HFFc6 (cell line): ENCODE results near the gene BFSP2. TPM values are rescaled to one million over a fixed set of nuclear protein-coding genes. Genes with fewer than 3 reads are reported as not detected.

ENCODE experiments used
- DNase-seq: peaks from one replicate; pipeline ENCODE4 v3.0.0-alpha.2; 2018
- H3K27ac Mint-ChIP-seq: 2 replicates; pipeline ENCODE4 v1.8.0; 2020; ENCODE audit warnings: mild to moderate bottlenecking, mixed read lengths
- H3K27me3 Mint-ChIP-seq: 2 replicates; pipeline ENCODE4 v1.8.0; 2021; ENCODE audit warnings: mild to moderate bottlenecking, moderate library complexity, mixed read lengths; ENCODE audit not compliant: insufficient read depth
- H3K36me3 Mint-ChIP-seq: 2 replicates; pipeline ENCODE4 v1.8.0; 2021; ENCODE audit warnings: low read depth, mixed read lengths
- H3K4me1 Mint-ChIP-seq: 2 replicates; pipeline ENCODE4 v1.8.0; 2020; ENCODE audit warnings: low read depth, mixed read lengths
- H3K4me3 Mint-ChIP-seq: 2 replicates; pipeline ENCODE4 v1.8.0; 2020; ENCODE audit warnings: mild to moderate bottlenecking, moderate library complexity, mixed read lengths
- H3K9me3 Mint-ChIP-seq: 2 replicates; pipeline ENCODE4 v1.8.0; 2020; ENCODE audit warnings: mild to moderate bottlenecking, mixed read lengths
- total RNA-seq, 6 experiments: library from RNA; stranded (reverse); fragmentation: NEBNext Ultra II Directional; extraction: Animal tissue kit (Norgen Biotek cat#: 25700); gene quantifications; 2 replicates in 1 of 6; 3 replicates in 5 of 6; pipeline ENCODE4 v1.2.3, GENCODE V29; 2021
- TF ChIP-seq, protein P1 (sequence below): fragments of 200-600 bp; sonication (generic); IDR thresholded peaks from 2 replicates; pipeline ENCODE4 v1.5.0; 2021; ENCODE audit warnings: antibody characterized with exemption, mild to moderate bottlenecking

BFSP2 gene
- total RNA-seq, 6 experiments from 2014 or later: not detected

DNA sequence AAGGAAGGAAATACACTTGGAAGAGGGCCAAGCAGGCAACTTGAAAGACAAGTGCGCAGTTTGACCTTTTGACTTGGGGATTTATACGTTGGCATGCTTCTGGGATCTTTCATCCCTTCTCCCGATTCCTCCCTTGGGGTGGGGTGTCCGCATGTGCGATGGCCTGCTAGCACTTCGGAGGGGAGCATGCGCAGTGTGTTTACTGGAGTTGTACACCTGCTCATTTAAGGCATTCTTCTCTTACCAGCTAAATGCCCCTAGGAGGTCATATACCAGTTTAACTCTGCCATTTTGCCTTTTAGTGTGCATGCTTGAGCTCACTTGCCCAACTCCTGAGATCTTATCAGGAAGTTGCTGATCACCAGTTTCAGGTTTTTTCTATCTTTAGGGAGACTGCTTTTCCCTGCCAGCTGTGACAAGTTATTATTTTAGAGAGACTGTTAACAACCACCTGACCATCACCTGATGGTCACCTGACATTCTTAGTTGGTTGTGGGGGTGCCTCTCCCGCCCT is 63.5 kb downstream of the BFSP2 start:
- H3K27me3 Mint-ChIP-seq: peaks cover 9% of the 10 kb centered on the region
- H3K36me3 Mint-ChIP-seq: no peaks in the 10 kb centered on the region
- H3K9me3 Mint-ChIP-seq: no peaks in the 10 kb centered on the region
- no peak overlapping the region for H3K4me3 Mint-ChIP-seq
- peaks cover 7% of the 10 kb centered on the region for H3K4me1 Mint-ChIP-seq
- H3K27ac Mint-ChIP-seq: no peak overlapping the region
- TF ChIP-seq, protein P1, sequence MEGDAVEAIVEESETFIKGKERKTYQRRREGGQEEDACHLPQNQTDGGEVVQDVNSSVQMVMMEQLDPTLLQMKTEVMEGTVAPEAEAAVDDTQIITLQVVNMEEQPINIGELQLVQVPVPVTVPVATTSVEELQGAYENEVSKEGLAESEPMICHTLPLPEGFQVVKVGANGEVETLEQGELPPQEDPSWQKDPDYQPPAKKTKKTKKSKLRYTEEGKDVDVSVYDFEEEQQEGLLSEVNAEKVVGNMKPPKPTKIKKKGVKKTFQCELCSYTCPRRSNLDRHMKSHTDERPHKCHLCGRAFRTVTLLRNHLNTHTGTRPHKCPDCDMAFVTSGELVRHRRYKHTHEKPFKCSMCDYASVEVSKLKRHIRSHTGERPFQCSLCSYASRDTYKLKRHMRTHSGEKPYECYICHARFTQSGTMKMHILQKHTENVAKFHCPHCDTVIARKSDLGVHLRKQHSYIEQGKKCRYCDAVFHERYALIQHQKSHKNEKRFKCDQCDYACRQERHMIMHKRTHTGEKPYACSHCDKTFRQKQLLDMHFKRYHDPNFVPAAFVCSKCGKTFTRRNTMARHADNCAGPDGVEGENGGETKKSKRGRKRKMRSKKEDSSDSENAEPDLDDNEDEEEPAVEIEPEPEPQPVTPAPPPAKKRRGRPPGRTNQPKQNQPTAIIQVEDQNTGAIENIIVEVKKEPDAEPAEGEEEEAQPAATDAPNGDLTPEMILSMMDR: no peak
- DNase-seq: no peak

DNA sequence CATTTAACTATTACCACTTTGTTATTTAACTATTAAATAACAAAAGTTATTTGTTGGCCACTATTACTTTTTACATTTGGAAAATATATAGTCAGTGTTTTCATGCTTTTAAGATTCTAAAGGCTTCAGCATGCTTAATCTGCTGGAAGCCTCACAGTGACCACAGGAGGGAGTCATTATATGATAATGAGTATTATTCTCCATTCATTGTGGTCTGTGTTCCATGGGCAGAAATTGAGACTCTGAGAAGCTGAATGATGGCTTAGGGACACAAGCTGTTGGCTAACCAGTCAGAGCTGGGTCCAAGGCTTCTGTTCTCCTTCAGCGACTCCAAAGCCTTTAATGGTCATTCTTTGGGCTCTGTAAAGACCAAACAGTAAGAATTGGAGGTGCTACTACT is 64.7 kb downstream of the BFSP2 start:
- H3K9me3 Mint-ChIP-seq: no peaks in the 10 kb centered on the region
- no peak overlapping the region for H3K27ac Mint-ChIP-seq
- H3K27me3 Mint-ChIP-seq: peaks cover 9% of the 10 kb centered on the region

DNA sequence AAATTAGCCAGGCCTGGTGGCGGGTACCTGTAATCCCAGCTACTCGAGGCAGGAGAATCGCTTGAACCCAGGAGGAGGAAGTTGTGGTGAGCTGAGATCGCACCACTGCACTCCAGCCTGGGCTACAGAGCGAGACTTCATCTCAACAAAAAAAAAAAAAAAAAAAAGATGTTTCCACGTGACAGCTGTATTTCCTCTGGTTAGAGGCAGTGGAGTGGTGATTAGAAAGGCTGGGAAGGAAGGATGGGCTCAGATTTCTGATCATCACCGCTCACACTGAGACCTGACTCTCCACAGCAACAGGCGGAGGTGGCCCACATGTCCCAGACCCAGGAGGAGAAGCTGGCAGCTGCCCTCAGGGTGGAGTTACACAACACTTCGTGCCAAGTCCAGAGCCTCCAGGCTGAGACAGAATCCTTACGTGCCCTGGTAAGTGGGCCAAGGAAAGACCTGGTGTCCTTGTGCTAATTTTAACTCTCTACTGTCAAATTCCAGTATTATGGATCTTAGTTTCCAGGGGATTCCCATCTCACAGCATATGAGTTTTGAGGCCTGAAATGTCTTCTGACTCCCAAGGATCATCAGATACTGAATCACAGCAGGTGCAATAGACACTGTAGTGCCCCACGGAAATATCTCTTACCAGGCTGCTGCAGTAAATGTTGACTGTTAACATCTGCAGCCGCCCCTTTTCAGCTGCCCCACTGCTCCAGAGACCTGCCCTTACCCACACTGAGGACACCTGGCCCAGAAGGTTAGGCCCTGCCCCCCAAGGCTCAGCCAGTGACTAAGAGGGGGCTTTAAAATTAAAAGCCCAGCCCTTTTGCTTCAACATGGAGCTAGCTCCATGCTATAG is 66.9 kb downstream of the BFSP2 start:
- Mint-ChIP-seq H3K4me3 (no peak overlapping the region), H3K27me3 (peaks cover 8% of the 10 kb centered on the region), H3K36me3 (no peaks in the 10 kb centered on the region), H3K9me3 (no peaks in the 10 kb centered on the region), H3K4me1 (peaks cover 7% of the 10 kb centered on the region), H3K27ac (no peak overlapping the region)
- TF ChIP-seq, protein P1: no peak
- DNase-seq: no peak

More for the DNA sequence above, 64.7 kb downstream of the BFSP2 start:
- Mint-ChIP-seq H3K4me3 (no peak overlapping the region), H3K36me3 (no peaks in the 10 kb centered on the region), H3K4me1 (peaks cover 7% of the 10 kb centered on the region)
- TF ChIP-seq, protein P1: peak; percentile 72
- DNase-seq: peak; percentile 29

DNA sequence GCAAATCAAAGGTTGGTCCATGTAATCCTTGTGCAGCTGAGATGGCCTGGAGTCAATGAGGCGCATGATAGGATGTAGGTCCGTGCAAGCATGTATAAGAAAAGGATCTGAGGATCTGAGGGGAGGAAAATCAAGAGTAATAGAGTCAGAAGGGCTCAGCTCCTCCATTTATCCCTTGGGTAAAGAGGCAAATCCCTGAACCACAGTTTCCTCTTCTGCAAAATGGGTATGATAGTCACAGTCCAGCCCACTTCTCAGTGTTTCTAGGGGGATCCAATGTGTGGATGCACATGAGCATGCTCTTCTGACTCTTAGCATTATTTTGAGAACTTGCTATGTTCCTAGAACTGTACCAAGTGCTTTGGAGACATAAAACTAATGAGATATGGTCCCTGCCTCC is 67.9 kb downstream of the BFSP2 start:
- TF ChIP-seq, protein P1: no peak
- Mint-ChIP-seq H3K27me3 (peaks cover 13% of the 10 kb centered on the region), H3K4me1 (peaks cover 7% of the 10 kb centered on the region), H3K4me3 (no peak overlapping the region), H3K36me3 (no peaks in the 10 kb centered on the region), H3K27ac (no peak overlapping the region), H3K9me3 (no peaks in the 10 kb centered on the region)
- no peak for DNase-seq

DNA sequence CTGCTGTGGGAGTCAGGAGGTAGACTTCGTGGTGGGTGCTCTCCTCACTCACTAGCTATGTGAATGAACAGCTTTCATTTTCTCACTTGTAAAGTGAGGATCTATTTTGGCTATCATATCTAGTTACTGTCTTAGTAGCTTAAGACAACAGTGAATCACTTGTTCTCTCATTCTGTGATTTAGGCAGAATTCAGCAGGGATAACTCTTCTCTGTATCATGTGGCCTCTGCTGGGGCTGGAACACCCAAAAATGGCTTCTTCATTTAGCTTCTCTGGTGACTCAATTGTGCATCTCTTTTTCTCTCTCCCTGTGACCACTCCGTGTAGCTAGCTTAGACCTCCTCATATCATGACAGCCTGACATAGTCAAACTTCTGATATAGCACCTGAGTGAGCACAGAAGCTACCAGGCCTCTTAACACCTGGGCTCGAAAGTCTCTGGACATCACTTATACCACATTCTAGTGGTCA is 68.4 kb downstream of the BFSP2 start:
- TF ChIP-seq, protein P1: no peak
- peaks cover 7% of the 10 kb centered on the region for H3K4me1 Mint-ChIP-seq
- no peaks in the 10 kb centered on the region for H3K36me3 Mint-ChIP-seq
- no peak for DNase-seq
- no peak overlapping the region for H3K4me3 Mint-ChIP-seq
- H3K9me3 Mint-ChIP-seq: no peaks in the 10 kb centered on the region
- H3K27ac Mint-ChIP-seq: no peak overlapping the region
- H3K27me3 Mint-ChIP-seq: peaks cover 13% of the 10 kb centered on the region
